Erythroblast (primary cell): ENCODE results near the gene RAB33A.

Source experiments
- GATA1 ChIP-seq: IDR thresholded peaks from 2 replicates; pipeline ENCODE4 v1.6.1; 2011; ENCODE audit warnings: low read depth, mild to moderate bottlenecking, control low read depth, low read length, moderate library complexity
- POLR2A ChIP-seq: IDR thresholded peaks from 2 replicates; pipeline ENCODE4 v1.6.1; 2011; ENCODE audit warnings: mild to moderate bottlenecking, low read length

- TF ChIP-seq POLR2A: no peak
- no peak for TF ChIP-seq GATA1
Measured at GRCh38 chrX:130144509-130144908, 27.3 kb upstream of the RAB33A start.
